NT2/D1 (cell line): ENCODE data around the gene PLBD2.
A peak's percentile ranks its signal among the peaks of the same experiment; 100 is the strongest.

Experiments used
- DNase-seq: peaks from one replicate; pipeline ENCODE4 v3.0.0-alpha.2; 2011; ENCODE audit warnings: low read depth, low spot score
- H3K27me3 ChIP-seq: 2 replicates; pipeline ENCODE4 v1.6.0; 2011; ENCODE audit warnings: mild to moderate bottlenecking; ENCODE audit not compliant: insufficient read length, insufficient read depth
- H3K36me3 ChIP-seq: 2 replicates; pipeline ENCODE4 v1.6.1; 2011; ENCODE audit warnings: mild to moderate bottlenecking, low read length, mixed read lengths; ENCODE audit not compliant: insufficient read depth, insufficient read length
- H3K4me1 ChIP-seq: 2 replicates; pipeline ENCODE4 v1.5.1; 2011; ENCODE audit not compliant: insufficient read depth, insufficient read length
- H3K4me3 ChIP-seq: 2 replicates; pipeline ENCODE4 v1.5.1; 2011; ENCODE audit warnings: low read depth; ENCODE audit not compliant: insufficient read length
- H3K9ac ChIP-seq: 2 replicates; pipeline ENCODE4 v1.6.0; 2011; ENCODE audit warnings: low read depth; ENCODE audit not compliant: insufficient read length
- H3K9me3 ChIP-seq: 2 replicates; pipeline ENCODE4 v1.5.1; 2011; ENCODE audit warnings: mild to moderate bottlenecking, low read length; ENCODE audit not compliant: insufficient read depth
- SUZ12 ChIP-seq: IDR thresholded peaks from 2 replicates; pipeline ENCODE4 v1.6.1; 2011; ENCODE audit not compliant: insufficient read length, insufficient read depth; ENCODE audit errors: extremely low read depth
- YY1 ChIP-seq: IDR thresholded peaks from 2 replicates; pipeline ENCODE4 v1.6.1; 2011; ENCODE audit not compliant: insufficient read length, insufficient read depth
- ZNF274 ChIP-seq: IDR thresholded peaks from 2 replicates; pipeline ENCODE4 v1.6.1; 2011; ENCODE audit warnings: mild to moderate bottlenecking, low read depth, low read length

Gene PLBD2

DNA sequence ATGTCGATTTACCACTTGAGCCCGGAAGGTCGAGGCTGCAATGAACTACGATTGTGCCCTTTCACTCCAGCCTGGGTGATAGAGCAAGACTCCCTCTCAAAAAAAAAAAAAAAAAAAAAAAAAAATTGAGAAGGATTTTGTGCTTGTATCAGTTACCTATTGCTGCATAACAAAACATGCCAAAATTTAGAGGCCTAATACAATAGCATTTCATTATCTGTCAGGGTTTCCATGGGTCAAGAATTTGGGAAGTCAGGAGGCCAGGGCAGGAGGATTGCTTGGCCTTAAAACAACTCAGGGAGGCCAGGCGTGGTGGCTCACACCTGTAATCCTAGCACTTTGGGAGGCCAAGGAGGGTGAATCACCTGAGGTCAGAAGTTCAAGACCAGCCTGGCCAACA, 18.8 kb upstream of the PLBD2 start:
- H3K4me3 ChIP-seq, result no peak overlapping the region
- no peak overlapping the region for H3K9ac ChIP-seq
- H3K4me1 ChIP-seq, result peaks cover 3% of the 10 kb centered on the region
- TF ChIP-seq YY1 (no peak), ZNF274 (no peak), SUZ12 (no peak)
- peaks cover 5% of the 10 kb centered on the region for H3K27me3 ChIP-seq
- no peaks in the 10 kb centered on the region for H3K36me3 ChIP-seq
- DNase-seq, result no peak
- no peaks in the 10 kb centered on the region for H3K9me3 ChIP-seq

DNA sequence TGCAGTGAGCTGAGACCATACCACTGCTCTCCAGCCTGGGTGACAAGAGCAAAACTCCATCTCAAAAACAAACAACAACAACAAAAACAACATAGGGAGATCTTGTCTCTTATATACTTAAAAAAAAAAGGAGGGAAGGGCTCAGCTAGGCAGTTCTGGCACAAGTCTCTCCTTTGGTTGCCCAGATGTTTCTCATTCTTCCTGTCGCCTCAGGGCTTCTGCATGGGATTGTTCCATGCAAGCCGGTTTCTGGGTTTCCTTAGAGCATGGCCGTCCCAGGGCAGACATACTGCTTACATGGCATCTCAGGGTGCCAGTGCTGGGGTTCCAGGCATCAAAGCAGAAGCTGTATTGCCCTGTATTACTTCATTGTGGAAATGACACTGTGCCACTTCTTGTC, 18.3 kb upstream of the PLBD2 start:
- no peak for DNase-seq
- peaks cover 3% of the 10 kb centered on the region for H3K4me1 ChIP-seq
- TF ChIP-seq SUZ12 (no peak), ZNF274 (no peak)
- no peaks in the 10 kb centered on the region for H3K36me3 ChIP-seq
- no peaks in the 10 kb centered on the region for H3K9me3 ChIP-seq
- H3K27me3 ChIP-seq, result peaks cover 2% of the 10 kb centered on the region
- H3K4me3 ChIP-seq, result no peak overlapping the region
- H3K9ac ChIP-seq, result no peak overlapping the region

DNA sequence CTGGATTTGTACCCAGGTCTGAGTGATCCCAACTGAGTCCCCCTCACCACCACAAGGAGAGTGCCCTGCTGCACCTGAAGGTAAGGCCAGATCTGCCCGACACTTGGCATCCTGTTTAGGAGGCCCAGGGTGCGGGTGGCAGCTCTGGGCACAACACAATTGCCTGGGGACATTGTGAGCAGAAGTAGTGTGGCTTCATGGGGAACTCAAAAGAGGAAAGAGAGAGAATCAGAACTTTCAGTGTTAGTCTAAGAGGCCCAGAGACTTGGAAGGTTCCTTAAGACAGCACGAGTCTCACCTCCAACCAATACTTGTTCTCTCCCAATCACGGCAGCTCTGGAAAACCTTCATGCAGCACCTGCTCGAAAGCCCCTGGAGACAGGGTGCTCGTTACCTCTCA, 16.9 kb upstream of the PLBD2 start:
- no peak for DNase-seq
- Histone ChIP-seq H3K4me1 (peaks cover 3% of the 10 kb centered on the region), H3K9ac (no peak overlapping the region), H3K4me3 (no peak overlapping the region), H3K9me3 (no peaks in the 10 kb centered on the region), H3K36me3 (no peaks in the 10 kb centered on the region), H3K27me3 (no peaks in the 10 kb centered on the region)
- TF ChIP-seq ZNF274 (no peak), YY1 (no peak), SUZ12 (no peak)

DNA sequence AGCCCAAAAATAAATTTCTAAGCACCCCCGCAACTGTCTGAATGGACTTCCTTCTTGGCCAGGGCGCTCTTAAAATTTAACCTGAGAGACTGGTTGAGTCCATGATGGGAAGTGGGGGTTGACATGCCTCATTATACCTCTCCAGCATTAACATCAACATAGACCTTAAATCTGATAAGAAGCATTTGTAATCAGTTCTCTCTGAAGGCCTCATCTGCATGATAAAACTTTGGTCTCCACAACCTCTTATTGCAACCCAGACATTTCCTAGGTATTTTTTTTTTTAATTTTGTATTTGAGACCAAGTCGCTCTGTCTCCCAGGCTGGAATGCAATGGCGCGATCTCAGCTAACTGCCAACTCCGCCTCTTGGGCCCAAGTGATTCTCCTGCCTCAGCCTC, 13.1 kb upstream of the PLBD2 start:
- TF ChIP-seq SUZ12 (no peak), YY1 (no peak), ZNF274 (no peak)
- no peak for DNase-seq
- no peak overlapping the region for H3K9ac ChIP-seq
- H3K4me3 ChIP-seq, result no peak overlapping the region
- H3K4me1 ChIP-seq, result peaks cover 6% of the 10 kb centered on the region
- no peaks in the 10 kb centered on the region for H3K36me3 ChIP-seq
- H3K27me3 ChIP-seq, result no peaks in the 10 kb centered on the region
- no peaks in the 10 kb centered on the region for H3K9me3 ChIP-seq

DNA sequence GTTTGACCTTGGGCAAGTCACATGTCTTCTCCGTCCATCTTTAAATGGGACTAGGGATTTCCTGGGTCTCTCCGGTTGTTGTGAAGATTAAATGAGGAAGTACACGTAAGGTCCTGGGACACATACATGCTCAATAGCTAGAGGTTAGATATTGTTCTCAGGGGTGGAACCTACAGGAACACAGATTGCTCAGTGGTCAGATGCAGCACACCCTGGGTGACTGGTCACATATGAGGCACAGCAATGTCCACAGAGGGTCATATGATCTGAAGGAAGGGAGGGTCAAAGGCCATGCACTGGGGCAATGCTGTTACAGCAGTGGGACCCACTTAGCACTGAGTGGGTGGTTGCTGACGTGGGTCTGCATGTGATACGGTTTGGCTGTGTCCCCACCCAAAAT, 12.0 kb upstream of the PLBD2 start:
- Histone ChIP-seq H3K9ac (no peak overlapping the region), H3K27me3 (no peaks in the 10 kb centered on the region), H3K4me3 (no peak overlapping the region), H3K9me3 (no peaks in the 10 kb centered on the region), H3K4me1 (peaks cover 6% of the 10 kb centered on the region), H3K36me3 (no peaks in the 10 kb centered on the region)
- no peak for DNase-seq
- TF ChIP-seq SUZ12 (no peak), ZNF274 (no peak), YY1 (no peak)

DNA sequence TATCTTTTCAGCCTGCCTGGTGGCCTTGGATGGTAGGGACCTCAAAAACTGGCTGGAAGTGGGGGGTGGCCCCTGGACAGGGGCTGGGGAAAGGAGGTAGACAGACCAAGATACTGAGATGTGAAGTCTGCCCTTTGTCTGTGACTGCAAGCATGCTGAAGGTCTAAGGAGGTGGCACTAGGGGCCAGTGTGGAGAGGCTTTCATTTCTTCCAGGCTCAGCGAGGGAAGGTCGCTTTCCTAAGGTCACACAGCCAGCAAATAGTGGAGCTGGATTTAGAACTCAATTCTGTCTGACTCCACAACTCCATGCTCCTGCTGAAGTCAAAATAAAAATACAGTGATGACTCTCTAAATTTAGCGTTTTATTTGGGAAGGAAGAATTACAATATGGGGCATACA, 11.3 kb upstream of the PLBD2 start:
- no peak overlapping the region for H3K9ac ChIP-seq
- H3K4me3 ChIP-seq, result no peak overlapping the region
- H3K4me1 ChIP-seq, result peaks cover 6% of the 10 kb centered on the region
- TF ChIP-seq ZNF274 (no peak), YY1 (no peak), SUZ12 (no peak)
- no peaks in the 10 kb centered on the region for H3K27me3 ChIP-seq
- H3K9me3 ChIP-seq, result no peaks in the 10 kb centered on the region
- DNase-seq, result no peak
- no peaks in the 10 kb centered on the region for H3K36me3 ChIP-seq

DNA sequence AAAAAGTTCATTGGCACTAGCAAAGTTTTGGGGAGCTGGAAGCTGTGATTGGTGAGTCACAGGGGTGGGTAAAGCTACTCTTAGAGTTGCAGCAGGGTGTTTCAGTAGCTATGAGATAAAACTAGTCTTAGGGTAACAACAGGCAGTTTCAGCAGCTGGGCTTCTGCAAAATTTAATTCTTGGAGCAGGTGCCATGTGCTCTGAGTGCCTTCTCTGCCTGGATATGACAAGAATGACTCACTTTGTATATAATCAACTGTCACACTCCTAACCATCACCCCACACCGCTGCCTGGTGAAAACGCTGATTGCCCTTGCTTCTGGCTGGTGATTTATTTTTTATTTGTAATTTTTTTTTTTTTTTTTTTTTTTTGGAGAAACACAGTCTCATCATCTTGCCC, 10.5 kb upstream of the PLBD2 start:
- H3K4me1 ChIP-seq, result peaks cover 6% of the 10 kb centered on the region
- no peaks in the 10 kb centered on the region for H3K27me3 ChIP-seq
- no peak overlapping the region for H3K4me3 ChIP-seq
- no peaks in the 10 kb centered on the region for H3K9me3 ChIP-seq
- TF ChIP-seq SUZ12, result no peak
- TF ChIP-seq ZNF274, result no peak
- TF ChIP-seq YY1, result no peak
- no peak for DNase-seq
- H3K36me3 ChIP-seq, result no peaks in the 10 kb centered on the region
- H3K9ac ChIP-seq, result no peak overlapping the region

DNA sequence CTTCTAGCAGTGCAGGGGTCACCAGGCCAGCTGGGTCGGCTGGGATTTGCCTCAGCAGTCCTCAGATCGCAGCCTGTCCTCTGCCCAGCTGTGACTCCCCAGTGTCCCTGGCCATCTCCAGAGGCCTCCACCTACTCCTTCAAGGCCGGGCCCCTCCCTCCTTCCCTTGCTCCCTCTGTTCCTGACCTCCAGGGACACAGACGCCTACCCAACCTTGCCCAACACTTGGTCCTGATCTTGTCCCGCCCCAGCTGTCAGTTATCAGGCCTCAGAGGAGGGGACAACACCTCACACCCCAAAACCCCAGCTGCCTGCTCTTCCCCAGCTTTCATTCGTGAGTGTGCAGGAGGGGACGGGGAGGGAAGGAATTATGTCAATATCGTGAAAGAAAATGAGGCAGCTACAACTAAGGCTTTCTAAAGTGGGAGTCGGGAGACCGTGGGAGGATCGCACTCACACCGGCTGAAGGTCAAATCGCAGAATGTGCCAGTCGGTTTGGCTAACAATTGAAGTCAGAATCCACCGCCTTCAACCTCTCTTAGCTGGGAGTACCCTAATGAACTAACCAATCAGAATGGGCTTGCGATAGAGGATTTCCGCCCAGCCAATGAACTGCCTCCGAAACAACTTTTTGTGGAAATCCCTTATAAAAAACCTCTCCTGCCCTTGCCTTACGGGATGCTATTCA, 9.4 kb upstream of the PLBD2 start:
- Histone ChIP-seq H3K4me3 (no peak overlapping the region), H3K9ac (peak overlapping the region; percentile 28), H3K4me1 (peaks cover 6% of the 10 kb centered on the region), H3K27me3 (no peaks in the 10 kb centered on the region), H3K36me3 (no peaks in the 10 kb centered on the region), H3K9me3 (no peaks in the 10 kb centered on the region)
- TF ChIP-seq ZNF274 (no peak), YY1 (no peak), SUZ12 (no peak)
- no peak for DNase-seq
